Measurements from ENCODE around the gene METAP1. TPM values are rescaled to one million over a fixed set of nuclear protein-coding genes. Genes with fewer than 3 reads are reported as not detected.
"Not testable (repeated sequence)": the region's sequence is repeated elsewhere in the genome, so short reads cannot be mapped to it uniquely, and the experiment has no call there.

Gene METAP1
- total RNA-seq, 1 donor from 2014 or later = 20.2 TPM

DNA sequence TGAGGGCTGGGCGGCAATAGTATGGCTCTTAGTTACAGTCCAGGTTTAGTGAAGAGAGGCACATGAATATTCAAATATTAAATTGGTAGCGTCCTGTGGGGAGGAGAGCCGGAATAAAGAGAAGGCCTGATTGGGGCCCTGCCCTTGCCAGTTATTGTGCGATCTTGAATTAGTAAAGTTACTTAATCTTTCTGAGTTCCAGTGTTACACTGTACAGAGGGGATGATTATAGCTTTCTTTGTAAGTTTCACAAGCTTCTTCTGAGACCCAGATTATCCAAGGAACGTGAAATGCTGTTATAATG, 1.2 kb downstream of the METAP1 start:
- no peak for DNase-seq (ENCODE audit: low spot score)

DNA sequence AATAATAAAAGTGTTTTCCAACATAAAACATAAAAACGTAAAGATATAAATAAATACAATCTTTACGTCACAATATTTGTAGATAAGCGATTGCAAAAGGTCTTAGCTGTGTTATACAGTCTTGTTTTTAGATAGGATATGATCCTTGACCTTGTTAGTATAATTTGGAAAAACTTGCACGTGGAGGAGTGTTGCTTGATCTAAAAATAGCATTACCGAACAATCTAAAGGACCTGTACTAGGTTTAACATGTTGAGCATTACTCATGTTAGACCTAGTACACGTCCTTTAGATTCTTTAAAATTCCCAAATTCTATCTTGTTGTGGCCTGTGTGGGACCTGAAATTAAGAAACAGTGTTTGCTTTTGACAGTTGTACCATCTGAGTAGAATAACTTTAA, 1.6 kb downstream of the METAP1 start:
- no peak for DNase-seq (ENCODE audit: low spot score)

DNA sequence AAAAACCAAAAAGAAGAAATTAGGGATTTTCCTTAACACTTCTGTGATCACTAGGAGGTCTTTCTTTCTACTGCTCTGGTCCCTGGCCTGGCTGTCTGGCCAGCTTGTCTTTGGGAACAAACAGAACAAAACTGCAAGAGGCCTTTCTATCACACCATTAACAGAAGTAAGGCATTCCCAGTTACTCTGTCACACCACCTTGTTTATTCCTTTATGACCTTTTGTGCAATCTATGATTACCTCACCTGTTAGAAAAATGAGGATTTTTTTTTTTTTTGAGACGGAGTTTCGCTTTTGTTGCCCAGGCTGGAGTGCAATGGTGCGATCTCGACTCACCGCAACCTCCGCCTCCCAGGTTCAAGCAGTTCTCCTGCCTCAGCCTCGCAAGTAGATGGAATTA, 3.0 kb downstream of the METAP1 start:
- no peak for DNase-seq (ENCODE audit: low spot score)

DNA sequence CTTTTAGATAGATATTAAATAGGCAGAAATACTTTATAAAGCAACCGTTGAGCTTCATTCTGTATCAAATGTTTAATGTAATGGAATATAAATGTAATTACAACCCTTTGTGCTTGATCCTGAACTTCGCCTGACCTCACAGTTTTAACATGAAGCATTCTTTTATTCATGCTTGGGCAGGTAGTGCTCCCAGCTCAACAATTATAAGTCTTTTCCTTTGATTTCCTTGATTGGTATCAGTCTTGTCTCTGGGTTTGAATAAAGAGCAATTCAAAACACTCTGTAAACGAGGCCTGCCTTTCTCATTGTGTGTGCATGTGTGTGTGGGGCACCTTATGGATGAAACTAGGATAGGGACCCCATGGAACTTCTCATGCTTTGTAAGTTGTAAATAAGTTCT, 6.8 kb downstream of the METAP1 start:
- DNase-seq (ENCODE audit: low spot score) = peak; percentile 1

DNA sequence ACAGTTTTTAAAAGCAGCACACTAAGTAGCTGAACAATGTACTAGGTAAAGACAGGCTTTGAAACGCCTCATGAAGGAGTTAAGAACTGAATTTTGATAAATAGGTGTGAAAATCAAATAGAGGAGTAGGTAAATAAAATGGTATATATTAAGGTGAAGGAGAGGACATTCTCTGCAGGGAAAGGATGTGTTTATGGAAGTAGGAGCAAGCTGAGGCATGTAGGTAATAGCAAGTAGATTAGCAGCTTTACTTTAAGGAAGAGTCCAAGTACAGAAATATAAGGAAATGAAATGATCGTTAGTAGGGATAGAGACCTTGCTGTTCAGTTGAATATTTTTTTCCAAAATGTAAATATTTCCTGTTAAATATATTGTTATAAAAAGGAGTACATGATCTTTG, 12.5 kb downstream of the METAP1 start:
- no peak for DNase-seq (ENCODE audit: low spot score)

DNA sequence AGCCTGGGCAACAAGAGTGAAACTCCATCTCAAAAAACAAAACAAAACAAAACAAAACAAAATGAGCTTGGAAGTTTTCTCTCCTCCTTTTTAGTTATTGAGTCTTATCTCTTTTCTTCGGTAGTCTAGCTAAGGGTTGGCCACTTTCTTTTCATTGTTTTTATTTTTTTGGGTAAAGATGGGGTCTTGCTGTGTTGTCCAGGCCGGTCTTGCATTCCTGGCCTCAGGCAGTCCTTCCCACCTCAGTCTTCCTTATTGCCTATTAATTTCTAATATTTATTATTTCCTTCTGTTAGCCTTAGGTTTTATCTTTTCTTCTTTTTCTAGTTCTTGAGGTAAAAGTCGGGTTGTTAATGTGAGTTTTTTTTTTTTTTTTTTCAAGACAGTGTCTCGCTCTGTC, 16.4 kb downstream of the METAP1 start:
- no peak for DNase-seq (ENCODE audit: low spot score)

DNA sequence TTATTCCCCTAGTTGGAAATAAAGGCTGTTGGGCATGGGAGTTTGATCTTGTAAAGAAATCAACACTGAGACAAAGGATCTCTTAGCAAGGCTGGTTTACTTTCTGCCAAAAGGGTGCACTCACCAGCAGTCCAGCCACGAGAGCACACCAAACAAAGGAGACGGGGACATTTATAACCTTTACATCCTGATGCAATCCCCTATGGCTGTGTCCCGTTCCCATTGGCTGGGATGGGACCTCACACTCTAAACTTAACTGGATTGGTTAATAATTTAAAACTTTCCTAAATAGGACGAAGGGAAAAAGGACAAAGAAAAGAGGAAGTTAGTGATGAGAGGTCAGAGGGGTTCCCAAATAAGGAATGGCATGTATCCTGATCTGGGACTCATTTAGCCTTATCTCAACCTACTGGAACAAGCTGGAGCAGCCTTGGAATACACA, 17.9 kb downstream of the METAP1 start:
- peak; percentile 1 for DNase-seq (ENCODE audit: low spot score)

DNA sequence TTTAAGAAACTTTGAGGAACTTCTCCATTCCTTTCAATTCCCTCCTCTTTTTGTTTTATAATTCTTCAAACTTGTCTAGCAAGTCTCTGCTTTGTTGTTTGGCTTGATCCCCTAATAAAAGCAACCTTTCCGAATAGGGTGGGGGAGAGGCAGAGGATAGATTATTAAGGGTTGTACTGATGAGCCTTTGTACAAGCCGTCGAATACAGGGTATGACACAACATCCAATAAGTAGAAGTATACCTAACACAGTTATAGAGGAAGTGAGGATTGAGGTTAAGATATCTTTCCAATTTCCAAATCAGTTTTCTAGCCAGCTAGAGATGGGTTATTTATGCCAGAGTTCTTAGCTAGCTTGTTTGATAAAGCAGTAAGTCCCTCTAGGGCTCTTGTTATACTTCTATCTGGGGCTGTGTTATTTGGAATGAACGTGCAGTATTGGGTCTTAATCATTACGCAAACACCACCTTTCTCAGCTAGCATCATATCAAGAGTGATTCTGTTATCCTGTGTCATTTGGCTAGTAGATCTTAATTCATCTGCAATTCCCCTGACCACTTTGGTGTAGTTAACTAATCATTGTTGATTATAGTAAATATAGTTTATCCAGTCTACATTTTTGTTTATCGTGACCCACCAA, 18.5 kb downstream of the METAP1 start:
- no peak for DNase-seq (ENCODE audit: low spot score)

DNA sequence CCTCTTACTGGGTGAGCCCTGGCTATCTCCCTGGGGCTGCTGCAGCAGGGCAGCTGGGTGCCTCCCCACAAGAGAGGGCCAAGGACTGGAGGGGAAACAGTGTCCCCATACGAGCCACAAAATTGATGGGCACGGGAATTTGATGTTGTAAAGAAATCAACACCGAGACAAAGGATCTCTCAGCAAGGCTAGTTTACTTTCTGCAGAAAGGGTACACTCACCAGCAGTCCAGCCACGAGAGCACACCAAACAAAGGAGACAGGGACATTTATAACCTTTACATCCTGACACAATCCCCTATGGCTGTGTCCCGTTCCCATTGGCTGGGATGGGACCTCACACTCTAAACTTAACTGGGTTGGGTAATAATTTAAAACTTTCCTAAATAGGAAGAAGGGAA, 25.9 kb downstream of the METAP1 start:
- DNase-seq (ENCODE audit: low spot score) = no peak

DNA sequence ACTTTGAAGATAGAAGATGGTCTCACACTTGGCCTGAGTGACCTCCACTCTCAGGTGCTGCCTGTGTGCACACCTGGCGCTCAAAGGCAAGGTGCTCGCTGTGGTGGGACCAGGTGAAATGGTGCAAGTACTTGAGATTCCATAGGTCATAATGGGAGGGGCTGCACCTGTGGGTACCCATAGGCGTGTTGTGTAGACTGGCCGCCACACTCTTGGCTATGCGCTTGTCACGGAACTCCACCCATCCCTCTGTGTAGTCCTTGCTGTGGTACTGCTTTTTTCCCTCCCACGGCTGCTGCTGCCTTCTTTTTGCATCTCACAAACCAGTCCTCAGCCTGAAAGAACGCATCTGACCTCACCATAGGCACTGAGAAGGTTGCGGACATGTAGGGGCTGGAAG, 27.0 kb downstream of the METAP1 start:
- DNase-seq (ENCODE audit: low spot score) = no peak

DNA sequence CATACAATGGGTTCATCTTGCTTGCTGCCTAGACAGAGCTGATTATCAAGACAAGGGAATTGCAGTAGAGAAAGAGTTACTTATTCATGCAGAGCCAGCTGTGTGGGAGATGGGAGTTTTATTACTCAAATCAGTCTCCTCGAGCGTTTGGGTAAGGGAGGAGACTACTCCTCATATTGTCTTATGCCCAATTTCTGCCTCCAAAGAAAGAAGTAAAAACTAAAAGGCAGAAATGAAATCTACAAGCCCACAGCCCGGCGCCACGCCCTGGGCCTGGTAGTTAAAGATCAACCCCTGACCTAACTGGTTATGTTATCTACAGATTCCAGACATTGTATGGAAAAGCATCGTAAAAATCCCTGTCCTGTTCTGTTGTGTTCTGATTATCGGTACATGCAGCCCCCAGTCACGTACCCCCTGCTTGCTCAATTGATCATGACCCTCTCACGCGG, 28.3 kb downstream of the METAP1 start:
- DNase-seq (ENCODE audit: low spot score) = not testable (repeated sequence)

DNA sequence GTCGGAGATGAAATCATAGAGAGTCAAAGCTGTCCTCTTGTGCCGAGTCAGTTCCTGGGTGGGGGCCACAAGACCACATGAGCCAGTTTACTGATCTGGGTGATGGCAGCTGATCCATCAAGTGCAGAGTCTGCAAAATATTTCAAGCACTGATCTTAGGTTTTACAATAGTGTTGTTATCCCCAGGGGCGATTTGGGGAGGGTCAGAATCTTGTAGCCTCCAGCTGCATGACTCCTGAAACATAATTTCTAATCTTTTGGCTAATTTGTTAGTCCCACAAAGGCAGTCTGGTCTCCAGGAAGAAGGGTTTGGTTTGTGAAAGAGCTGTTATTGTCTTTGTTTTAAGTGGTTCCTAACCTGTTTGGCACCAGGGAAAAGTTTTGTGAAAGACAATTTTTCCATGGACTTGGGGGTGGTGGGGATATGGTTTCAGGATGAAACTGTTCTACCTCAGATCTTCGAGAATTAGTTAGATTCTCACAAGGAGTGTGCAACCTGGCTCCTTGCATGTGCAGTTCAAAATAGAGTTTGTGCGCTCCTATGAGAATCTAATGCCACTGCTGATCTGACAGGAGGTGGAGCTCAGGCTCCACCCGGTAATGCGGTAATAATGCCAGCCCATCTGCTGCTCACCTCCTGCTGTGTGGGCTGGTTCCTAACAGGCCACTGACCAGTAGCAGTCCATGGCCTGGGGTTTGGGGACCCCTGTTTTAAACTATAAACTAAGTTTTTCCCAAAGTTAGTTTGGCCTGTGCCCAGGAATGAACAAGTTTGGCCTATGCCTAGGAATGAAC, 29.2 kb downstream of the METAP1 start:
- DNase-seq (ENCODE audit: low spot score) = no peak

DNA sequence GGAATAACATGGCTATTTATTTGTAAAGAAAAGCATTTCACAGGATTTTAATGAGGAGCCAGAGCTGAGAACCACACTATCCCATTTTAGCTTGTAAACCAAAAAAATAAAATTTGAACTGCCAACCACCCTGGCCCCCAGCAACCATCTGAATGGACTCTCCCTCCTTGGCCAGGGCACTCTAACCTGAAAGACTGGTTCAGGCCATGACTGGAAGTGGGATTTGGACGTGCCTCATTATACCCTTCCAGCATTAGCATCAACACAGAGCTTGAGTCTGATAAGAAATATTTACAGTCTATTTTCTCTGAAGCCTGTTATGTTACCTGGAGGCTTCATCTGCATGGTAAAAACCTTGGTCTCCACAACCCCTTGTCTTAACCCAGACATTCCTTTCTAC, 30.0 kb downstream of the METAP1 start:
- no peak for DNase-seq (ENCODE audit: low spot score)

DNA sequence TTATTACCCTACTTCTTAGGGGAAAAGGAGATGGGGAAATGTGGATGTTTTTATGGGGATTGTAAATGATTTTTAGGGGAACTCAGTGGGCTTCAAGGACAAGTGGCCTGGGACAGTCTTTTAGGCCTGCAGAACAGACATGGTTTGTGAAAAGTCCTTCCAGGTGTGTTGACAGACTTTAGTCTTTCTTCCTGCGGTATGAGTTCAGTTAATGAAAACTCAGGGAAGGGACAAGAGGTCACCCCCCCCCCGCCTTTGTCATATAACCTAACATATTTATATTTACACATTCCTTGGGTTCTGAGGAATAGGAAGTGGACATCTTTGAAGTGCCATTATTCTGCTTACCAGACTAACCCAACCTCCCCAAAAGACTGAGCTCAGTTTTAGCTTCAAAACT, 31.8 kb downstream of the METAP1 start:
- DNase-seq (ENCODE audit: low spot score) = no peak

DNA sequence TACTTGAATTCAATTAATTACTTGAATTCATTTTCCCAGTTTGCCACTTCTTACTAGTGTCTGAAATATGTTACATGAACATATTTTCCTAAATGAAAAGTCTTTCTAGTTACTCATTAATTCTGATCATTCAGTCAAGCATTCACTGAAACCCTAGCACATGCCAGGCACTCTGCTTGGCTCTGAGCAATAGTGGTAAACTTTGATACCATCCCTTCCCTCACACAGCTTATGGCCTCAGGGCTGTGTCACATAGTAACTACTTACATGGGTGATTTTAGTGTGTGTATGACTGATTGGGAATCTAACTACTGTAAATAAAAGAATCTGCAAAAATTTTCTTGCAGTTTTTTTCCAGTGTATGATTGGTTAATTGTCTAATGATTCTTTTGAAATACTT, 32.7 kb downstream of the METAP1 start:
- no peak for DNase-seq (ENCODE audit: low spot score)

DNA sequence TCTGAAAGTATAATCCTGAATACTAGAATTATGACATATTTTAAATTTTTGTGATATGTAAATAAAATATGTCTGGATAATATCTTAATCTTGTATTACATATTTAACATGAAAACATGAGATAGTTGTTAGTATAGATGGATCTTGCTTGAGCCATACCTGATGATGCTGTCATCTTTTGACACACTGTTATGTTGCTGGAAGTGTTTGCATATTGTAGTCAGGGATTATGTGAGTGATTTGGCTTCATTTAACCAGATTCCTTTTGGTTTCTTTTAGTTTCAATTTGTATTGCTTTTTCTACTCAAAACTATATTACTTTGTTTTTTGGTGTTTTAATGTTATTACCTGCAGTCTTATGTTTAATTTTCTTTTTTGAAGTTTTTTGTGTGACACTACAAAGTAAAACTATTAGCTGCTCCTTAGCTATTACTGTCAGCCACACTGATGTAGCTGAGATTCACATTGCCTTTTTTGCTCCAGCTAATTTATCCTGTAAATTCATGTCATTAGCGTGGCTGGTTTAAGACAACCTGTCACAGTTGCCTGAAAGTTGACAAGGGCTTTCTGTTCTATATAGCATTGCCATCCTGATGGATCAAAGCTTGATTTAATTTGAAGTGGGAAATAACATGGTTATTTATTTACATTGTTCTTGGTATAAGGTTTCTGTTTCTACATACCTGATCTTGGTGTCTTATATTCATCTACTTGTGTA, 33.7 kb downstream of the METAP1 start:
- DNase-seq (ENCODE audit: low spot score) = no peak

DNA sequence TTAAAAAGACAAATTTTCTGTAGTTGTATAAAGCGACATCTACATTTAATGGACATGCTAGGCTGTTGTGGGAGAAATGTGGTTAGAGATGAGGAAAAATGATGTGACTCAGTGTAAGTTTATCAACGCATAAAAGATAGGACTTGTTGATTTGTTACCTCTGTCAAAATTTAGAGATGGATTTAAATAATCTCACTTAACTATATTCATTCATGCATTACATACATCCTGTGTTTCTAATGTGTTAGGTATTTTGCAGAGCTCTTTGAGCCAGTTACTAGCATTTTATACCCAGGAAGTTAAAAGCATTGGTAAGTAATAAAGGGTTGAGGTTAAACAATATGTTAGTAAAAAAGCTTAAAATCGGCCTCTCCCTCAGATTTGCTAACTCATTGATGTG, 34.3 kb downstream of the METAP1 start:
- DNase-seq (ENCODE audit: low spot score) = no peak

DNA sequence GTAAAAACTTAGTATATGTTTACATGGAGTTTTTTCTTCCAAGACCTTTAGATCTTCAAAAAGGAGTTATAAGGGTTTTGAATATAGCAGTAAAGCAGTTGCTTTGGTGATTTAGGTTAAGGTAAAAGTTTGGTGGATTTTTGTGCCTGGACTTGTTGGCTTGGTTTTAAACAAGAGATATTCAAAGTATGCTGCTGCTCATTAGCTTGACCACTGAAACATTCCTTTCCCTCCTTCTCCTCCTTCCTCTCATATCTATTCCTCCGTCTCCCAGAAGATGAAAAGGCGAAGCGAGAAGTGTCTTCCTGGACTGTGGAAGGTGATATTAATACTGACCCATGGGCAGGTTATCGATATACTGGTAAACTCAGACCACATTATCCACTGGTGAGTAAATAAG, 38.4 kb downstream of the METAP1 start:
- no peak for DNase-seq (ENCODE audit: low spot score)

DNA sequence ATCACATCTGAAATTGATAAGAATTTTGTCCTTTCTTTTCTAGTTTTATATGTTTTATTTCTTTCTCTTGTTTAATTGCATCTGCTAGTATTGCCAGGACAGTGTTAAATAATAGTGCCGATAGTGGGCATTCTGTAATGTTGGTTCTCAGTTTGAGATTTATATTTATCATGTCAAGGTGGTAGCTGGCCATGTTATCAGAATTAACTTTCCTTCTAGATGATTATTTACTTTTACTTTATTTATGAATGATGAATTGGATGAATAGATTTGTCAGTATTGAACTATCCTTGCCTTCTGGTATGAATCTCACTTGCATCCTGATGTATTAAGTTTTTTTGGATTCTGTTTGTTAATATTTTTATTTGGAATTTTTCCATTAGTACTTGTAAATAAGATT, 42.7 kb downstream of the METAP1 start:
- no peak for DNase-seq (ENCODE audit: low spot score)

DNA sequence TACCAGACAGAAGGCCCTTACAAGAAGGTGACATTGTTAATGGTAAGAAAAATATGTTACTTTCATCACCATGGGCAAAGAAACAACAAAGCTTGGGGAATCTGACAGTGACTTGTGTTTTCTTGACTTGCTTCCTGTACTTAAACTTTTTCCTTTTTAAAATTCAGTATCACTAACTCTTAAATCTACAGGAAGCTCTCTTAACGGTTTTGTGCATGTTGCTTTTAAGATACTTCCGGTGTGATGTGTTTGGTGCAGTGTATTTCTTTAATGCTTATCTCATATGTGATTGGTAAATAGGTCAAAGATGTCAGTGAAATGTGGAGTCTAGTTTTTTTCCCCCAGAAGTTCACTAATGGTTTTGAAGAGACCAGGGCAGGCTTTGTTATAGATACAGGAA, 47.8 kb downstream of the METAP1 start:
- DNase-seq (ENCODE audit: low spot score) = no peak

DNA sequence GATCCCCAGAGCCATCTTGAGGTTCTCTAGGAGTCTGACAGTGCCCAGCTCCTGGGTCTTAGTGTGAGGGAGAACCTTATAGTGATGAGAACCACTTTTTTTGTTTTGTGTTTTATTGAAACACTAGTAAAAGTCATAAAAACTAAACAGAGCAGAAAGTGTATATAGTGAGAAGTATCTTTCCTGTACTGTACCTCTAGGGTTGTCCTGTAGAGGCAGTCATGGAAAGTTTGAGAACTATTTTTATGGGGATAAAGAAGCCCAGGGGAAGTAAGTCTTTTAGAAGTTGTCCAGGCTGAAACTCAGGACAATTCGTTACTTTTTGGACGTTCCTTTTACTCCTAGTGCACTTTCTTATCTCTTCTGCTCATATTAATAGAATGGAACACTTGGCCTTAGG, 52.2 kb downstream of the METAP1 start:
- no peak for DNase-seq (ENCODE audit: low spot score)

DNA sequence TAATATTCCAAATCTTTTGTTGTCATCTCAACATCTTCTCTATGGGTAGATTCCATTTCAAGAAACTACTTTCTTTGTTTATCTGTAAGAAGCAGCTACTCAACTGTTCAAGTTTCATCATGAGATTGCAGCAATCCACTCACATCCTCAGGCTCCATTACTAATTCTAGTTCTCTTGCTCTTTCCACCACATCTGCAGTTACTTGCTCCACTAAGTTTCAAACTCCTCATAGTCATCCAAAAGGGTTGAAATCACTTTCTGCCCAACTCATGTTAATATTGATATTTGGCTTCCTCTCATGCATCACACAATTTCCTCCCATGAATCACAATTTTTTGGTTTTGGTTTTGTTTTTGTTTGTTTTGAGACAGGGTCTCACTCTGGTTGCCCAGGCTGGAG, 57.4 kb downstream of the METAP1 start:
- no peak for DNase-seq (ENCODE audit: low spot score)

DNA sequence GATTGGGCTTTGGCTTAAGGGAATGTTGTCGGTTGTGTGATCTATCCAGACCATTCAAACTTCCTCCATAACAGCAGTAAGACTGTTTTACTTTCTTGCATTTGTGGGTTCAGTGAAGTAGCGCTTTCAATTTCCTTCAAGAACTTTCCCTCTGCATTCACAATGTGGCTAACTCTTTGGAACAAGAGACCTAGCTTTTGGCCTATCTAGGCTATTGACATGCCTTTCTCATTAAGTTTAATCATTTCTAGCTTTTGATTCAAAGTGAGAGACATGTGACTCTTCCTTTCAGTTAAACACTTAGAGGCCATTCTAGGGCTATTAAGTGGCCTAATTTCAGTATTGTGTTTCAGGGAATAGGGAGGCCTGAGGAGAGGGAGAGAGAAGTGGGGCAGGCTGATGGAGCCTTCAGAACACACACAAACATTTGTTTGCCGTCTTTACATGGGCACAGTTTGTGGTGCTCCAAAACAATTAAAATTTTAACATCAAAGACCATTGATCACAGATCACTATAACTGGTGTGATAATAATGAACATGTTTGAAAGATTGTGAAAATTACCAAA, 59.0 kb downstream of the METAP1 start:
- no peak for DNase-seq (ENCODE audit: low spot score)
